ENCODE measurements around the gene MUSTN1. TPM values are rescaled to one million over a fixed set of nuclear protein-coding genes. Genes with fewer than 3 reads are reported as not detected.

MUSTN1 gene
- total and polyA plus RNA-seq, 2 of the 13 experiments (the other 11 are each of a cell fraction or from before 2014, with no cell fraction given), result 0.84 to 1.4 TPM

- TF ChIP-seq ZNF607 (CRISPR knock-in tag; IDR thresholded peaks at IDR 0.05; ENCODE audit: borderline replicate concordance) (no peak), ZNF772 (CRISPR knock-in tag; IDR thresholded peaks at IDR 0.05) (no peak), NR2F1 (CRISPR knock-in tag; IDR thresholded peaks at IDR 0.05) (peak; percentile 34 to 52; a peak in 2 of 4 replicates), ZNF317 (CRISPR knock-in tag; IDR thresholded peaks at IDR 0.05) (0 out of 2 replicates have a peak, but pooled peaks have one; percentile 34), ZNF343 (CRISPR knock-in tag; IDR thresholded peaks at IDR 0.05) (0 out of 2 replicates have a peak, but pooled peaks have one; percentile 55), MLX (CRISPR knock-in tag; IDR thresholded peaks at IDR 0.05) (peak; percentile 76), KDM5B (CRISPR knock-in tag; IDR thresholded peaks at IDR 0.05; ENCODE audit: borderline replicate concordance) (peak; percentile 23; the same call in 1 of the 2 replicates), ZNF740 (CRISPR knock-in tag; IDR thresholded peaks at IDR 0.05) (no peak), ZSCAN9 (CRISPR knock-in tag; IDR thresholded peaks at IDR 0.05; ENCODE audit: borderline replicate concordance) (peak; percentile 69; the same call in 1 of the 2 replicates), STAT5B (CRISPR knock-in tag; IDR thresholded peaks at IDR 0.05) (no peak), ZNF605 (CRISPR knock-in tag; IDR thresholded peaks at IDR 0.05) (0 out of 2 replicates have a peak, but pooled peaks have one; percentile 48), ZBTB40 (IDR thresholded peaks at IDR 0.05) (no peak), ZBTB40 (CRISPR knock-in tag; IDR thresholded peaks at IDR 0.05) (no peak), ZBTB42 (CRISPR knock-in tag; IDR thresholded peaks at IDR 0.05) (no peak), E2F2 (CRISPR knock-in tag; IDR thresholded peaks at IDR 0.05; ENCODE audit: borderline replicate concordance) (no peak), ZNF33A (CRISPR knock-in tag; IDR thresholded peaks at IDR 0.05; ENCODE audit: borderline replicate concordance) (no peak)
These were observed 39.4 kb downstream of the MUSTN1 start (continued) for GRCh38 chr3:52795298-52795900.
